Colonic mucosa (tissue), 4 donors: ENCODE data around the gene ASPDH. TPM values are rescaled to one million over a fixed set of nuclear protein-coding genes. Genes with fewer than 3 reads are reported as not detected.

ENCODE experiments used
- DNase-seq: peaks from one replicate; pipeline ENCODE4 v3.0.0-alpha.2; 2020
- H3K27ac ChIP-seq: fragments of 200-600 bp; one replicate; pipeline ENCODE4 v1.8.0; 2021
- H3K27me3 ChIP-seq: fragments of 200-600 bp; one replicate; pipeline ENCODE4 v1.8.0; 2021
- H3K36me3 ChIP-seq: fragments of 200-600 bp; one replicate; pipeline ENCODE4 v1.8.0; 2021
- H3K4me1 ChIP-seq: fragments of 200-600 bp; one replicate; pipeline ENCODE4 v1.8.0; 2021; ENCODE audit warnings: mild to moderate bottlenecking
- H3K4me3 ChIP-seq: fragments of 200-600 bp; one replicate; pipeline ENCODE4 v1.8.0; 2021
- H3K9ac ChIP-seq, 2 donors: one replicate each; pipeline ENCODE4 v1.7.0; 2013; ENCODE audit warnings: control low read depth in 2 of 2, low read depth in 2 of 2, low read length in 2 of 2
- H3K9me3 ChIP-seq: fragments of 200-600 bp; one replicate; pipeline ENCODE4 v1.8.0; 2021
- intact Hi-C: fragments of 100-400 bp; cut with DNase I; formaldehyde crosslinking; loops from one replicate; pipeline ENCODE4 v1.14.1; 2022
- total RNA-seq, 2 donors: library from RNA; stranded (reverse); fragmentation: NEBNext Ultra II Directional in 1 of 2; extraction: Animal tissue kit (Norgen Biotek cat#: 25700) in 1 of 2; gene quantifications; one replicate each; pipeline ENCODE4 v1.2.1, GENCODE V29; 2021
- TF ChIP-seq, protein P1 (sequence below): fragments of 200-600 bp; IDR thresholded peaks from one replicate; pipeline ENCODE4 v1.8.0; 2022; ENCODE audit warnings: antibody characterized with exemption, mild to moderate bottlenecking
- donor health status: healthy.
- donor health status: DM: no; HTN: no; CAD: no.
- donor health status: DM: no; HTN: no; CAD: no.

The ASPDH gene
- total RNA-seq, 2 donors from 2014 or later: not detected

DNA sequence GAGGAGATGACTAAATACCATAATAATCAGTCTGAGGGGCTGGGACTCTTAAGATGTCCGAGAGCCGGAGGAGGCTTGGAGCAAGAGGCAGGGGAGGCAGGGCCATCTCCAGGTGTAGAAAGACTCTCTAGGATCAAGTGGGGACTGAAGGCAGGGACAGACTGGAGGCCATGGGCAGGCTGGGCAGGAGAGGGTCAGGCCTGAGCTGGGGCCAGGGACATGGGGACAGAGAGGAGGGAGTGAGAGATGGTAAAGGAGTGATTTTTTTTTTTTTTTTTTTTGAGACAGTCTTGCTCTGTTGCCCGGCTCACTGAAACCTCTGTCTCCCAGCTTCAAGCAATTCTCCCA is 4.9 kb downstream of the ASPDH start:
- no peak for DNase-seq
- Histone ChIP-seq H3K36me3 (no peaks in the 10 kb centered on the region), H3K27ac (no peak overlapping the region), H3K9me3 (no peaks in the 10 kb centered on the region), H3K4me1 (no peaks in the 10 kb centered on the region), H3K9ac (no peak overlapping the region), H3K27me3 (peaks cover 3% of the 10 kb centered on the region), H3K4me3 (no peak overlapping the region)
- intact Hi-C loops: no loop called here
- TF ChIP-seq, protein P1, sequence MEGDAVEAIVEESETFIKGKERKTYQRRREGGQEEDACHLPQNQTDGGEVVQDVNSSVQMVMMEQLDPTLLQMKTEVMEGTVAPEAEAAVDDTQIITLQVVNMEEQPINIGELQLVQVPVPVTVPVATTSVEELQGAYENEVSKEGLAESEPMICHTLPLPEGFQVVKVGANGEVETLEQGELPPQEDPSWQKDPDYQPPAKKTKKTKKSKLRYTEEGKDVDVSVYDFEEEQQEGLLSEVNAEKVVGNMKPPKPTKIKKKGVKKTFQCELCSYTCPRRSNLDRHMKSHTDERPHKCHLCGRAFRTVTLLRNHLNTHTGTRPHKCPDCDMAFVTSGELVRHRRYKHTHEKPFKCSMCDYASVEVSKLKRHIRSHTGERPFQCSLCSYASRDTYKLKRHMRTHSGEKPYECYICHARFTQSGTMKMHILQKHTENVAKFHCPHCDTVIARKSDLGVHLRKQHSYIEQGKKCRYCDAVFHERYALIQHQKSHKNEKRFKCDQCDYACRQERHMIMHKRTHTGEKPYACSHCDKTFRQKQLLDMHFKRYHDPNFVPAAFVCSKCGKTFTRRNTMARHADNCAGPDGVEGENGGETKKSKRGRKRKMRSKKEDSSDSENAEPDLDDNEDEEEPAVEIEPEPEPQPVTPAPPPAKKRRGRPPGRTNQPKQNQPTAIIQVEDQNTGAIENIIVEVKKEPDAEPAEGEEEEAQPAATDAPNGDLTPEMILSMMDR: no peak

DNA sequence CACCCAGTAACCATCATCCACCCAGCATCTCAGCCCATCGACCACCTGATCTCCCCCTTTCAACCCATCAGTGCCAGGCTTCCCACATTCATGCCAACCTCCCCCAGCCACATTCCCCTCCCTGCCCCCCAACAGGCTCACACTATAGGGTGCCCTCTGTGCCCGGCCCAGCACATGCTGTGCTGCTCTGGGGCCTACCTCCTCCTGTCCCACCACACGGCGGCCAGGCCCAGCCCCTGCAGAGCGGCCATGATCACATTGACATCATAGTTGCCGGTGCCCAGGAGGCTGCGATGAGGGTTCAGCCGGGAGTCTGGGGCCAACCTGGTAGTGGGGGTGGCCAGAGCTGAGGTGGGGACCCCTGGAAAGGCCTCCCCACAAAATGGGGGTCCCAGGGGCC is 6.3 kb downstream of the ASPDH start:
- Histone ChIP-seq H3K36me3 (no peaks in the 10 kb centered on the region), H3K4me1 (no peaks in the 10 kb centered on the region), H3K27me3 (no peaks in the 10 kb centered on the region), H3K9me3 (no peaks in the 10 kb centered on the region), H3K9ac (no peak overlapping the region), H3K27ac (no peak overlapping the region), H3K4me3 (no peak overlapping the region)
- intact Hi-C loops: no loop called here
- TF ChIP-seq, protein P1: no peak
- DNase-seq: no peak

DNA sequence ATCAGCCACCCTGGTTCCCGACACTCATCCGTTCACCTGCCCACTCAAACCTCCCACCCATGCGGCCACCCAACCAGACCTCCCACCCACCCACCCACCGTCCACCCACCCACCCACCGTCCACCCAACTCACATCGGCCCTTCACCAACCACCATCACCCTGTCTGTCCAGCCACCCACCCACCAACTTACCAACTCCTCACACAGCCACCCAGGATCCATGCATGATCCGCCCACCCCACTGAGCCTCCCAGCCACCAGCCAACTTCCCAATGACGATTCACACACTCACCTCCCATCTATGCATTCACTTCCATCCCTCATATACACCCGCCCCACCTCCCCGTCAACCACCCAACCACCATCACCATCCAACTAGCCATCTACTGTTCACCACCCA is 7.0 kb downstream of the ASPDH start:
- TF ChIP-seq, protein P1: no peak
- no peaks in the 10 kb centered on the region for H3K27me3 ChIP-seq
- no peaks in the 10 kb centered on the region for H3K4me1 ChIP-seq
- no peak for DNase-seq
- no peaks in the 10 kb centered on the region for H3K36me3 ChIP-seq
- H3K4me3 ChIP-seq: no peak overlapping the region
- no peak overlapping the region for H3K27ac ChIP-seq
- intact Hi-C loops: no loop called here
- H3K9me3 ChIP-seq: no peaks in the 10 kb centered on the region
- H3K9ac ChIP-seq: no peak overlapping the region

DNA sequence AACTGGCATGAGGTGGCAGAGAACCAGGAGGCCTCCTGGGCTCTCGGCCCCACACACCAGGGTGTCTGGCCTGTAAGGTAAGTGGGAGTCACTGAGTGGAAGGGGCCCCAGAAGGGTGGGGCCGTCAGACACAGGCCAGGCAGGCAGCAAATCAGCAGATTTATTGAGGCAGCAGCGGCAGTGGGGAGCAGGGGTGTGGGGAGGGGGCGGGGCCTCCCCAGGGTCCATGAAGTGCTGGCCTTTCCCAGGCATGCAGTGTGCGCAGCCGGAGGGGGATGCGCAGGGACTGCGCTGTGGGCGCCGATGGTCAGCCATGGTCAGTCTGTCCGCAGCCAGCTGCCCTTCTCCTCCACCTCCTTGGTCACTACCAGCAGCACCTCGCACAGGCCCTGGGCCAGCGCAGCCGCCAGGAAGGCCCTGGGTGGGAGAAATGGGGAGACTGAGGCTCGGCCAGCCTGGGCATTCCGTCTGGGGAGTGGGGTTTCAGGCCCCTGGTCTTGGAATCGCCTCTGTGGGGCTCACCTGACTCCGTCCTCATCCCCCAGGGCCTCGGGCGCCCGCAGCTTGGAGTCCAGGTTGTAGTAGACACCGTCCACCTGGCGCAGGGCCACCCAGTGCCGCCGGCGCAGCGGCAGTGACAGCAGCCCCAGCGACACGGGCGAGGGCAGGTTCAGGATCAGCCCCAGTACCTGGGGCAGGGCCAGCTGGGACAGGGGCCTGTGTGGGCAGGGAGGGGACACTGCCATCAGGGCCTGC is 7.7 kb downstream of the ASPDH start:
- no peak overlapping the region for H3K27ac ChIP-seq
- no peaks in the 10 kb centered on the region for H3K4me1 ChIP-seq
- DNase-seq: no peak
- TF ChIP-seq, protein P1: no peak
- H3K9me3 ChIP-seq: no peaks in the 10 kb centered on the region
- intact Hi-C loops: no loop called here
- no peaks in the 10 kb centered on the region for H3K27me3 ChIP-seq
- no peak overlapping the region for H3K4me3 ChIP-seq
- H3K9ac ChIP-seq: no peak overlapping the region
- H3K36me3 ChIP-seq: no peaks in the 10 kb centered on the region

DNA sequence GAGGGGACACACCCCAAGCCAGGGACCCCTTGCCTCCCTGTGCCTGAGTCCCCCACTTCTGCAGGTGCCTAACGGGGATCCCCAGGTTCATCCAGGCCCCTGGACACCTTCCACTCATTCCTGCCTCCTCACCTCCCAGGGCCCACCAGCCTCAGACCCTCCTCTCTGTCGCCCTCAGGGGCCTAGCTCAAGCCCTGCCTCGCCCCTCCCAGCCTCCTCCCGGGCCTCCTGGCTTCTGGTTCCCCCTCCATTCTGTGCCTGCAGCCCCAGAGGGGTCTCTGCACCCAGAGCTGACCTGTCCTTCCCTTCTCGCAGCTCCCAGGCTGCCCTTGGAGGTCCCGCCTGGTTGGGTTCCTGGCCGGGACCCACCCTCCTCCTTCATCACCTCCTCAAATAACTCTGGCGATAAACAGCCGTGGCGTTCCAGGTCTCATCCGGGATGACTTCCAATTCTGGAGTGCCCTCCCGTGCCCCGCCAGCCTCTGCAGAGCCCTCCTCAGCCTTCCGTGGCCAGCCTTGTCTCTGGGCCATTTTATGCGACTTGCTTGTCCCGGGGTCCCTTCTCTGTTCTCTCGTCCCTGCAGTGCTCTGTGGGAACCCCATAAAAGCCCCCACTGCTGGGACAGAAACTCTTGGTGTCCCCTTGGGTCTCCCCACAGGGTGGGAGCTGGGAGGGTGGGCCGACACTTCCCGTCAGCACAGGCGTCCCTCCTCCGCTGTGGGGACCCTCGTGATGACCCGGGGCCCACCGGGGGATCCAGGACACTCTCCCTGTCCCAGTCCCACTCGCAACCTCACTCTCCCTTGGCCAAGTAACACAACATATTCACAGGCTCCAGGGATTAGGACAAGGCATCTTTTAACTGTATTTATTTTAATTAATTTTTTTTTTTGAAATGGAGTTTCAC is 11.9 kb downstream of the ASPDH start:
- Histone ChIP-seq H3K9ac (no peak overlapping the region), H3K27me3 (no peaks in the 10 kb centered on the region), H3K36me3 (no peaks in the 10 kb centered on the region), H3K4me1 (no peaks in the 10 kb centered on the region), H3K9me3 (no peaks in the 10 kb centered on the region), H3K27ac (no peak overlapping the region), H3K4me3 (no peak overlapping the region)
- TF ChIP-seq, protein P1: no peak
- intact Hi-C loops: no loop called here
- DNase-seq: no peak
